Adrenal gland (tissue), 12 donors: Measurements from ENCODE around the gene ODAD4. TPM values are rescaled to one million over a fixed set of nuclear protein-coding genes. Genes with fewer than 3 reads are reported as not detected.

Source experiments
- DNase-seq, 7 donors: peaks; one replicate each; pipeline ENCODE4 v3.0.0-alpha.2; 2019 to 2020
- H3K27ac ChIP-seq, 5 donors: fragments of 200-600 bp; sonication (generic) in 4 of 5; 1 replicate in 3 of 5; 2 replicates in 2 of 5; pipeline versions ENCODE4 v1.5.1 to v1.8.0; 2016 to 2020; ENCODE audit warnings: mild to moderate bottlenecking in 1 of 5
- H3K27me3 ChIP-seq: fragments of 200-600 bp; 2 replicates; pipeline ENCODE4 v1.8.0; 2021
- H3K36me3 ChIP-seq, 2 donors: fragments of 200-600 bp; replicated peaks in 1 of 2; 1 replicate in 1 of 2; 2 replicates in 1 of 2; pipeline versions ENCODE4 v1.5.1 to v1.8.0; 2018 to 2022
- H3K4me1 ChIP-seq, 2 donors: fragments of 200-600 bp; replicated peaks in 1 of 2; 1 replicate in 1 of 2; 2 replicates in 1 of 2; pipeline versions ENCODE4 v1.5.1 to v1.8.0; 2018 to 2021
- H3K4me3 ChIP-seq, 4 donors: fragments of 200-600 bp; sonication (generic) in 3 of 4; one replicate each; pipeline ENCODE4 v1.5.1; 2016 to 2018
- H3K9me3 ChIP-seq, 3 donors: fragments of 200-600 bp; sonication (generic) in 1 of 3; replicated peaks in 1 of 3; 1 replicate in 2 of 3; 2 replicates in 1 of 3; pipeline versions ENCODE4 v1.5.1 to v1.8.0; 2016 to 2021
- CTCF ChIP-seq, 6 experiments: fragments of 450-650 bp in 4 of 6; fragments of 200-600 bp in 2 of 6; sonication (generic) in 1 of 6; IDR thresholded peaks; 1 replicate in 5 of 6; 2 replicates in 1 of 6; pipeline versions ENCODE4 v1.5.1 to v1.8.0; 2016 to 2021; ENCODE audit warnings: antibody characterized with exemption in 6 of 6, mild to moderate bottlenecking in 2 of 6, moderate library complexity in 1 of 6
- POLR2A ChIP-seq, 2 donors: fragments of 450-650 bp; IDR thresholded peaks; one replicate each; pipeline ENCODE4 v1.6.1; 2017; ENCODE audit warnings: antibody characterized with exemption in 2 of 2, mild to moderate bottlenecking in 2 of 2, moderate library complexity in 1 of 2
- WGBS, 4 donors: extraction: QIAGEN DNeasy Blood & Tissue Kit in 2 of 4; methylation state at CpG; one replicate each; pipeline versions ENCODE4 v1.1.5 to v1.1.7; 2013 to 2017; 5-methylcytosine and 5-hydroxymethylcytosine counted together
- intact Hi-C, 2 donors: fragments of 100-400 bp; cut with DNase I; formaldehyde crosslinking; loops; one replicate each; pipeline versions ENCODE4 v1.14.1 to v1.15.0; 2022 to 2023
- polyA plus RNA-seq, 3 donors: library from polyadenylated mRNA; stranded (reverse); fragments of 200-250 nt in 2 of 3; fragments of 350-450 nt in 1 of 3; fragmentation: Illumina TruSeq in 1 of 3; extraction: RNeasy Lipid Tissue Mini Kit (QIAGEN cat#74804) in 1 of 3; gene quantifications; one replicate each; pipeline ENCODE4 v1.2.3, GENCODE V29; 2013 to 2014
- total RNA-seq, 9 donors: library from RNA; depleted of rRNA in 4 of 9; stranded (reverse); fragments of >200 nt in 4 of 9; fragments of 120-200 nt in 1 of 9; fragmentation: NEBNext Ultra II Directional in 1 of 9; extraction: Animal tissue kit (Norgen Biotek cat#: 25700) in 1 of 9; gene quantifications; one replicate each; pipeline versions ENCODE4 v1.1.0 to v1.2.4, GENCODE V29; 2013 to 2023
- donor health status: healthy with polysubstance abuse.
- donor health status: Bipolar disorder and iron deficiency.
- donor health status: DM: yes; HTN: yes; CAD: no.
- donor health status: DM: no; HTN: no; CAD: no.
- donor health status: DM: no; HTN: no; CAD: no.
- donor health status: DM: yes; HTN: yes; CAD: no.

ODAD4 gene
- total and polyA plus RNA-seq, 12 donors, result 0.39 to 3.5 (median 0.61) TPM; not detected in 1

GRCh38 chr17:41888332-41888965 lies 42.0 kb upstream of the ODAD4 start:
- 64 to 74% (median 71%) methylated on average over 5 to 6 of the region's 6 CpGs for WGBS, 4 donors
- Histone ChIP-seq H3K36me3 (peaks cover 0 to 94% of the 10 kb centered on the region in 2 donors), H3K4me1 (peaks cover 0 to 4% of the 10 kb centered on the region in 2 donors), H3K4me3 (no peak overlapping the region), H3K27me3 (no peaks in the 10 kb centered on the region), H3K9me3 (no peaks in the 10 kb centered on the region), H3K27ac (no peak overlapping the region)
- intact Hi-C loops, result loop anchor here in 1 of 2 donors (10.0 kb wide), 1 partner anchor 154 kb away; the partner anchor contains the start of gene HAP1
- no peak for TF ChIP-seq POLR2A (IDR thresholded peaks at IDR 0.05)
- TF ChIP-seq CTCF (IDR thresholded peaks at IDR 0.05), result no peak
- DNase-seq, result peak in 1 of 7 donors; percentile 23

GRCh38 chr17:41891135-41892020 lies 39.0 kb upstream of the ODAD4 start:
- H3K27ac ChIP-seq, result no peak overlapping the region
- DNase-seq, result no peak
- peaks cover 0 to 80% of the 10 kb centered on the region in 2 donors for H3K36me3 ChIP-seq
- H3K9me3 ChIP-seq, result no peaks in the 10 kb centered on the region
- no peaks in the 10 kb centered on the region for H3K27me3 ChIP-seq
- WGBS, 4 donors, result 89 to 93% (median 90%) methylated on average over 7 of the region's 7 CpGs
- intact Hi-C loops, result loop anchor here in 1 of 2 donors (10.0 kb wide), 1 partner anchor 883 kb away; the partner anchor contains the start of gene VPS25
- H3K4me3 ChIP-seq, result no peak overlapping the region
- peaks cover 0 to 4% of the 10 kb centered on the region in 2 donors for H3K4me1 ChIP-seq
- TF ChIP-seq POLR2A (IDR thresholded peaks at IDR 0.05), result no peak
- no peak for TF ChIP-seq CTCF (IDR thresholded peaks at IDR 0.05)

GRCh38 chr17:41892021-41892376 lies 38.4 kb upstream of the ODAD4 start:
- Histone ChIP-seq H3K4me1 (peaks cover 0 to 4% of the 10 kb centered on the region in 2 donors), H3K27ac (no peak overlapping the region), H3K27me3 (no peaks in the 10 kb centered on the region), H3K9me3 (no peaks in the 10 kb centered on the region), H3K4me3 (no peak overlapping the region), H3K36me3 (peaks cover 0 to 80% of the 10 kb centered on the region in 2 donors)
- DNase-seq, result no peak
- no peak for TF ChIP-seq POLR2A (IDR thresholded peaks at IDR 0.05)
- TF ChIP-seq CTCF (IDR thresholded peaks at IDR 0.05), result no peak
- 94 to 100% (median 96%) methylated on average over 3 to 4 of the region's 4 CpGs for WGBS, 4 donors
- intact Hi-C loops, result loop anchor here in 1 of 2 donors (10.0 kb wide), 1 partner anchor 883 kb away; the partner anchor contains the start of gene VPS25

- Histone ChIP-seq H3K4me3 (no peak overlapping the region), H3K36me3 (peaks cover 0 to 80% of the 10 kb centered on the region in 2 donors), H3K4me1 (peaks cover 0 to 4% of the 10 kb centered on the region in 2 donors), H3K9me3 (no peaks in the 10 kb centered on the region), H3K27ac (no peak overlapping the region), H3K27me3 (no peaks in the 10 kb centered on the region)
- 77 to 93% (median 90%) methylated on average over 3 of the region's 3 CpGs for WGBS, 4 donors
- no peak for TF ChIP-seq POLR2A (IDR thresholded peaks at IDR 0.05)
- TF ChIP-seq CTCF (IDR thresholded peaks at IDR 0.05), result no peak
- no peak for DNase-seq
- intact Hi-C loops, result loop anchor here in 1 of 2 donors (10.0 kb wide), 1 partner anchor 881 kb away; the partner anchor contains the start of gene VPS25
These were observed 37.0 kb upstream of the ODAD4 start for GRCh38 chr17:41893384-41893783.
